Prostate gland (tissue), 2 donors: ENCODE measurements around the gene PHLPP1. TPM values are rescaled to one million over a fixed set of nuclear protein-coding genes. Genes with fewer than 3 reads are reported as not detected.

Experiments
- DNase-seq: peaks from one replicate; pipeline ENCODE4 v3.0.0-alpha.2; 2019; ENCODE audit warnings: low spot score
- H3K27ac ChIP-seq, 2 donors: fragments of 200-600 bp; sonication (generic); 2 replicates each; pipeline ENCODE4 v1.5.1; 2017 to 2019
- H3K27me3 ChIP-seq: fragments of 200-600 bp; sonication (generic); replicated peaks from 2 replicates; pipeline ENCODE4 v1.5.1; 2019; ENCODE audit not compliant: insufficient read depth
- H3K36me3 ChIP-seq, 2 donors: fragments of 200-600 bp; sonication (generic); 1 replicate in 1 of 2; 2 replicates in 1 of 2; pipeline versions ENCODE4 v1.5.1 to v1.8.1; 2017 to 2019
- H3K4me1 ChIP-seq: fragments of 200-600 bp; sonication (generic); replicated peaks from 2 replicates; pipeline ENCODE4 v1.5.1; 2019
- H3K4me3 ChIP-seq, 2 donors: fragments of 200-600 bp; sonication (generic); 2 replicates each; pipeline ENCODE4 v1.5.1; 2017 to 2019
- H3K9me3 ChIP-seq: fragments of 200-600 bp; sonication (generic); 2 replicates; pipeline ENCODE4 v1.5.1; 2017
- CTCF ChIP-seq, 4 experiments: fragments of 200-600 bp in 2 of 4; fragments of 450-650 bp in 2 of 4; sonication (generic) in 2 of 4; IDR thresholded peaks; 1 replicate in 3 of 4; 2 replicates in 1 of 4; pipeline ENCODE4 v1.5.1; 2016 to 2019; ENCODE audit warnings: antibody characterized with exemption in 4 of 4, mild to moderate bottlenecking in 2 of 4, moderate library complexity in 2 of 4
- POLR2A ChIP-seq: fragments of 450-650 bp; IDR thresholded peaks from one replicate; pipeline ENCODE4 v1.6.1; 2016; ENCODE audit warnings: antibody characterized with exemption, mild to moderate bottlenecking
- POLR2AphosphoS5 ChIP-seq: sonication (generic); formaldehyde crosslinking; IDR thresholded peaks from one replicate; pipeline ENCODE4 v1.6.1; 2017; ENCODE audit warnings: antibody characterized with exemption
- WGBS: methylation state at CpG from one replicate; pipeline ENCODE4 v1.1.5; 2018; 5-methylcytosine and 5-hydroxymethylcytosine counted together
- intact Hi-C: fragments of 100-400 bp; cut with DNase I; formaldehyde crosslinking; loops from one replicate; pipeline ENCODE4 v1.14.2; 2022
- small RNA-seq, 2 donors: library from RNA; depleted of rRNA; stranded (forward); fragments of <200 nt; gene quantifications; one replicate each; pipeline ENCODE3, GENCODE V24; 2016
- total RNA-seq, 2 donors: library from RNA; depleted of rRNA; stranded (reverse); fragments of >200 nt; gene quantifications; one replicate each; pipeline ENCODE4 v1.1.0, GENCODE V29; 2016

PHLPP1 gene
- total RNA-seq, 2 donors from 2014 or later, result 16.8 to 44.1 TPM

GRCh38 chr18:63028380-63028779 lies 313.0 kb downstream of the PHLPP1 start:
- H3K4me3 ChIP-seq, result no peak overlapping the region
- H3K27ac ChIP-seq, result no peak overlapping the region
- H3K9me3 ChIP-seq, result no peaks in the 10 kb centered on the region
- intact Hi-C loops, result no loop called here
- DNase-seq, result no peak
- H3K27me3 ChIP-seq, result no peaks in the 10 kb centered on the region
- no peaks in the 10 kb centered on the region for H3K4me1 ChIP-seq
- H3K36me3 ChIP-seq, result no peaks in the 10 kb centered on the region
- no peak for TF ChIP-seq POLR2A
- no peak for TF ChIP-seq CTCF (IDR thresholded peaks at IDR 0.05)
- TF ChIP-seq POLR2AphosphoS5, result no peak
- 92% methylated on average over 2 of the region's 2 CpGs for WGBS

Small RNA genes within 50 kb of the gene (small RNA-seq; reads per million reads assigned to genes)
- gene RNU6-142P, result 0 reads per million in 2 donors

Other genes starting within 250 kb of the PHLPP1 start
- gene ZCCHC2, start 192.5 kb upstream of the PHLPP1 start, total RNA-seq, result 10 to 100 TPM; 18.7 to 39.4 TPM